ENCODE data around the gene WNT11. TPM values are rescaled to one million over a fixed set of nuclear protein-coding genes. Genes with fewer than 3 reads are reported as not detected.
A peak's percentile ranks its signal among the peaks of the same experiment; 100 is the strongest.

The WNT11 gene
- total RNA-seq, 1 donor from 2014 or later: not detected

DNA sequence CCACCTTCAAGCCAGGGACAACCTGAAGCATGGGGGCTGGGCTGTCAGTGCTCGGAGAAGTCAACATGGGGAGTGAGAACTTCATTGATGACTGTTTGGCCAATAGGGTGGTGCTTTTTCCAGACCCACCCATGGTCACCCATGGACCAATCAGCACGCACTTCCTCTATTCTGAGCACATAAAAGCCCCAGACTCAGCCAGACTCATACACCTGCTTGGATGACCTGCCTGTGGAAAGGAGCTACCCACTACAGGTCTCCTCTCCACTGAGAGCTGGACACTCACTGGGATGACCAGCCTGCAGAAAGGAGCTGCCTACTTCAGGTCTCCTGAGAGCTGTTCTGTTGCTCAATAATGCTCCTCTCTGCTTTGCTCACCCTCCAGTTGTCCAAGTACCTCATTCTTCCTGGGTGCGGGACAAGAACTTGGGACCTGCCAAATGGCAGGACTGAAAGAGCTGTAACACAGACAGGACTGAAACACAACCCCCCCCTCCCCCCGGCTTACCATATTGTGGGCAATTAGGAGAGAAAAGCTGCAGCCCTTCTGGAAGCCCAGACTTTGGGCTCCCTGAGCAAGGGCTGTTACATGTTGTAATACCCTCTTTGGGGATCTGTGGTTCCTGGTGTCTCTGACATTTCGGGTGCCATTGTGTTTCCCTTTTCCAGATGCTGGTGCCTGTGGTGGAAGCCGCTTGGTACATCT, 44.4 kb upstream of the WNT11 start:
- no peak for DNase-seq (ENCODE audit: low read depth)
- H3K36me3 ChIP-seq (ENCODE audit: control insufficient read depth, insufficient read depth, low read length): no peaks in the 10 kb centered on the region
- H3K27me3 ChIP-seq (ENCODE audit: control insufficient read depth, insufficient read depth, low read length): peaks cover 3% of the 10 kb centered on the region
- FAIRE-seq: peak; percentile 64
- TF ChIP-seq, protein P1, sequence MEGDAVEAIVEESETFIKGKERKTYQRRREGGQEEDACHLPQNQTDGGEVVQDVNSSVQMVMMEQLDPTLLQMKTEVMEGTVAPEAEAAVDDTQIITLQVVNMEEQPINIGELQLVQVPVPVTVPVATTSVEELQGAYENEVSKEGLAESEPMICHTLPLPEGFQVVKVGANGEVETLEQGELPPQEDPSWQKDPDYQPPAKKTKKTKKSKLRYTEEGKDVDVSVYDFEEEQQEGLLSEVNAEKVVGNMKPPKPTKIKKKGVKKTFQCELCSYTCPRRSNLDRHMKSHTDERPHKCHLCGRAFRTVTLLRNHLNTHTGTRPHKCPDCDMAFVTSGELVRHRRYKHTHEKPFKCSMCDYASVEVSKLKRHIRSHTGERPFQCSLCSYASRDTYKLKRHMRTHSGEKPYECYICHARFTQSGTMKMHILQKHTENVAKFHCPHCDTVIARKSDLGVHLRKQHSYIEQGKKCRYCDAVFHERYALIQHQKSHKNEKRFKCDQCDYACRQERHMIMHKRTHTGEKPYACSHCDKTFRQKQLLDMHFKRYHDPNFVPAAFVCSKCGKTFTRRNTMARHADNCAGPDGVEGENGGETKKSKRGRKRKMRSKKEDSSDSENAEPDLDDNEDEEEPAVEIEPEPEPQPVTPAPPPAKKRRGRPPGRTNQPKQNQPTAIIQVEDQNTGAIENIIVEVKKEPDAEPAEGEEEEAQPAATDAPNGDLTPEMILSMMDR (IDR thresholded peaks at IDR 0.05; ENCODE audit: insufficient read depth, low read length, severe bottlenecking): no peak
- no peak overlapping the region for H3K4me3 ChIP-seq (ENCODE audit: low read depth, low read length)

DNA sequence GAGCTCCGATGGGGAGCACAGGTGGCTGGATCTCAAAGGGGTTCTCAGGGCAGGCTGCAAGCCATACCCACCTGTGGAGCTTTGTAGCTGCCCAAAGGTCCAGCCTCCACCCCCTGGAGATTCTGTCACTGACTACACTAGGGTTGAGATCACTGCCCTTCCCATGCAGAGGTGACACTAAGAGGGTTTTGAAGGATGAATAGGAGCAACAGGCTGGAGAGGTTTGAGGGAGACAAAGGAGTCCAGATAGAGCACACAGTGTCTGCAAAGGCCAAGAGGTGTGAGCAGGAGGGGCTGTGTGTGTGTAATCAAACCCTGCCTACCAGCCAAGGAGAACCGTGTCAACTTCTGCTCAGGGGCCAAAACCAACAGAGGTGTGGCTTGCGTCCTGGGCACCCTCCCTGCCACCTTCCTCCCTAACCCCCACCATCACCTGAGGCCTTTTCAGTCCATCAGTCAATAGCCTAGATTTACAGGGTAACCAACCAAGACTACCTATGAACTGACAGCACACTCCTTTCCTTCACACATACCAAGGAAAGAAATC, 43.0 kb upstream of the WNT11 start:
- TF ChIP-seq, protein P1 (IDR thresholded peaks at IDR 0.05; ENCODE audit: insufficient read depth, low read length, severe bottlenecking): no peak
- DNase-seq (ENCODE audit: low read depth) (no peak), FAIRE-seq (peak; percentile 94)
- Histone ChIP-seq H3K27me3 (ENCODE audit: control insufficient read depth, insufficient read depth, low read length) (peaks cover 3% of the 10 kb centered on the region), H3K36me3 (ENCODE audit: control insufficient read depth, insufficient read depth, low read length) (no peaks in the 10 kb centered on the region), H3K4me3 (ENCODE audit: low read depth, low read length) (no peak overlapping the region)

DNA sequence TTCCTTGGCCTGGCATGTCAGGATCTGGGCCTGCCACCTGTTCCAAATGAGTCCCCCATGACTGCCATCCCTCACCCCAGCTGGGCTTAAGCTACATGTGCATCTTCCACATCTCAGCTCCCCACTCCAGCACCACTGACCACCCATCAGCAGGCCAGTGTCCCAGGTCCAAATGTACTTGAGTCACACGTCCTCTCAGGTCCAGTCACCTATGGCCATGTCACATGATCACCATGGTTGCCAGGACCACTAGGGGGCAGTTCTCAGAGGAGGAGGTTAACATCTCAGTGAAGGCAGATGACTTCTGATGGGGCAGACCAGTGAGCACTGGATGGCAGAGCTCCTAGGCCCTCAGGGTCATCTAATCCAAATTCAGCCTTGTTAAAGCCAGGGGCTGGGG, 41.9 kb upstream of the WNT11 start:
- H3K36me3 ChIP-seq (ENCODE audit: control insufficient read depth, insufficient read depth, low read length): no peaks in the 10 kb centered on the region
- peaks cover 9% of the 10 kb centered on the region for H3K27me3 ChIP-seq (ENCODE audit: control insufficient read depth, insufficient read depth, low read length)
- H3K4me3 ChIP-seq (ENCODE audit: low read depth, low read length): no peak overlapping the region
- TF ChIP-seq, protein P1 (IDR thresholded peaks at IDR 0.05; ENCODE audit: insufficient read depth, low read length, severe bottlenecking): peak; percentile 14
- peak; percentile 10 for DNase-seq (ENCODE audit: low read depth)
- FAIRE-seq: peak; percentile 80

DNA sequence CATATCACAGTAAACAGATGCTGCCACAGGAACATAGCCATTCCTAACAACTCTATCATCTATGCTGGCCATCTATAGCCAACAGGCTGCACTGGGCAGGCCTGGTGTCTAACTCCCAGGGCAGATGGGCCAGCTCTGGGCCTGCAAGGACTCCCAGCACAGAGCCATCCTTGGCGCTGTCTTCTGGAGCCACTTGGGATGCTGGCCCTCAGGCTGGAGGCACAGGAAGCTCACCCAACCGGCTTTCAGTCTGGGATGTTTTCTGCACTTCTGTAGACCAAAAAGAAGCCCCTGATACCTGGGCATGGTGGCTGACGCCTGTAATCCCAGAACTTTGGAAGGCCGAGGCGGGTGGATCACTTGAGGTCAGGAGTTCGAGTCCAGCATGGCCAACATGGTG, 40.8 kb upstream of the WNT11 start:
- Histone ChIP-seq H3K36me3 (ENCODE audit: control insufficient read depth, insufficient read depth, low read length) (no peaks in the 10 kb centered on the region), H3K4me3 (ENCODE audit: low read depth, low read length) (no peak overlapping the region), H3K27me3 (ENCODE audit: control insufficient read depth, insufficient read depth, low read length) (peaks cover 12% of the 10 kb centered on the region)
- no peak for DNase-seq (ENCODE audit: low read depth)
- TF ChIP-seq, protein P1 (IDR thresholded peaks at IDR 0.05; ENCODE audit: insufficient read depth, low read length, severe bottlenecking): no peak
- no peak for FAIRE-seq

DNA sequence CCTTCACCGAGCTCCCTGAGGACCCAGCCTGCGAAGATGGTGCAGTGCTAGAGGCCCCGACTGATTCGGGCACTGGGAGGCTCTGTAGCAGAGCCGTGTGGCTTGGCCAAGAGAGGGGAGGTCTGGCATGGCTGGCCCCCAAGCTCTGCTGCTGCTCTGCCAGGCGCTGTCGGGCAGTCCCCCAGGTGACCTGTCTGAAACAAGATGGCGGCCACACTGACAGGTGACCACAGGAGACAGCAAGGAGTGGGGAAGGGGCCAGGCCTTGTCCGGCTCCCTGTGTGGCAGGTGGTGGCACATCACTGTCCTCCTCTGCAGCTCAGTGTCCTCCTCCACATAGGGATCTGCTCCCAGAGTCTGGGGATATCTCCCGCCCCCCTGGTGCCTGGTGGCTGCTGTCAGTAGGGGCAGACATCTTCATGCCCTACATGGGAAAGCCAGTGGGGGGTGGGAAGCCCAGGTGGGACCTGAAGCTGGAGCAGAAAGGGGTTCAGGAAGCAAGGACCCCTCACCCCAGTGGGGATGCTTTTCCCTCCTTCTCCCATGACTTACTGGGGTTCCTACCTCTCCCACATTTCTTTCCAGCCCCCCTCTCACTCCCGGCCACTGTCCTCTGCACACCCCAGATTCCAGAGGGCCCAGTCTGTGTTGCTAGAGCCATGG, 40.1 kb upstream of the WNT11 start:
- TF ChIP-seq, protein P1 (IDR thresholded peaks at IDR 0.05; ENCODE audit: insufficient read depth, low read length, severe bottlenecking): no peak
- H3K36me3 ChIP-seq (ENCODE audit: control insufficient read depth, insufficient read depth, low read length): no peaks in the 10 kb centered on the region
- FAIRE-seq: no peak
- peaks cover 10% of the 10 kb centered on the region for H3K27me3 ChIP-seq (ENCODE audit: control insufficient read depth, insufficient read depth, low read length)
- no peak overlapping the region for H3K4me3 ChIP-seq (ENCODE audit: low read depth, low read length)
- no peak for DNase-seq (ENCODE audit: low read depth)
